NCI-H2227 (cell line): ENCODE data around the gene GAS2L3.
"Not testable (repeated sequence)": the region's sequence is repeated elsewhere in the genome, so short reads cannot be mapped to it uniquely, and the experiment has no call there.

Source experiments
- DNase-seq: peaks from one replicate; lab custom pipeline; 2025; ENCODE audit not compliant: unreplicated experiment; lab: John Stamatoyannopoulos, UW

The GAS2L3 gene

GRCh38 chr12:100573292-100574186, at the start of gene GAS2L3:
TSS of gene GAS2L3 (plus strand) at chr12:100573684. CDS start at chr12:100594905, 21,221 bp downstream.
- DNase-seq: peak; percentile 93

- no peak for DNase-seq
Measured at GRCh38 chr12:100528034-100528433, 45.5 kb upstream of the GAS2L3 start.

- no peak for DNase-seq
Measured at GRCh38 chr12:100528471-100529127, 44.9 kb upstream of the GAS2L3 start.

GRCh38 chr12:100529756-100530350, 43.6 kb upstream of the GAS2L3 start:
- no peak for DNase-seq

- no peak for DNase-seq
Measured at GRCh38 chr12:100533376-100533775, 40.1 kb upstream of the GAS2L3 start.

GRCh38 chr12:100534625-100535227, 38.8 kb upstream of the GAS2L3 start:
- no peak for DNase-seq

- DNase-seq: no peak
Measured at GRCh38 chr12:100539202-100539601, 34.3 kb upstream of the GAS2L3 start.

GRCh38 chr12:100544165-100544564, 29.3 kb upstream of the GAS2L3 start:
- no peak for DNase-seq

- DNase-seq: no peak
Measured at GRCh38 chr12:100545092-100545491, 28.4 kb upstream of the GAS2L3 start.

- DNase-seq: no peak
Measured at GRCh38 chr12:100553936-100554335, 19.5 kb upstream of the GAS2L3 start.

GRCh38 chr12:100554608-100555077, 18.8 kb upstream of the GAS2L3 start:
- peak; percentile 85 for DNase-seq

- DNase-seq: no peak
Measured at GRCh38 chr12:100555722-100556121, 17.8 kb upstream of the GAS2L3 start.

- no peak for DNase-seq
Measured at GRCh38 chr12:100557357-100557756, 16.1 kb upstream of the GAS2L3 start.

GRCh38 chr12:100559261-100559660, 14.2 kb upstream of the GAS2L3 start:
- not testable (repeated sequence) for DNase-seq

- no peak for DNase-seq
Measured at GRCh38 chr12:100564090-100564489, 9.4 kb upstream of the GAS2L3 start.

GRCh38 chr12:100564905-100565467, 8.5 kb upstream of the GAS2L3 start:
- DNase-seq: no peak

GRCh38 chr12:100565987-100566545, 7.4 kb upstream of the GAS2L3 start:
- DNase-seq: no peak

- DNase-seq: no peak
Measured at GRCh38 chr12:100566887-100567637, 6.4 kb upstream of the GAS2L3 start.

GRCh38 chr12:100567945-100568344, 5.5 kb upstream of the GAS2L3 start:
- DNase-seq: no peak

- no peak for DNase-seq
Measured at GRCh38 chr12:100572184-100572583, 1.3 kb upstream of the GAS2L3 start.
